ENCODE results near the gene CHRNE.

CHRNE gene

GRCh38 chr17:4903051-4903818, at the start of gene CHRNE:
CHRNE (minus strand) TSS chr17:4903098; CDS start chr17:4903063, 35 bp downstream.
- peak; percentile 71 to 81 for DNase-seq

DNA sequence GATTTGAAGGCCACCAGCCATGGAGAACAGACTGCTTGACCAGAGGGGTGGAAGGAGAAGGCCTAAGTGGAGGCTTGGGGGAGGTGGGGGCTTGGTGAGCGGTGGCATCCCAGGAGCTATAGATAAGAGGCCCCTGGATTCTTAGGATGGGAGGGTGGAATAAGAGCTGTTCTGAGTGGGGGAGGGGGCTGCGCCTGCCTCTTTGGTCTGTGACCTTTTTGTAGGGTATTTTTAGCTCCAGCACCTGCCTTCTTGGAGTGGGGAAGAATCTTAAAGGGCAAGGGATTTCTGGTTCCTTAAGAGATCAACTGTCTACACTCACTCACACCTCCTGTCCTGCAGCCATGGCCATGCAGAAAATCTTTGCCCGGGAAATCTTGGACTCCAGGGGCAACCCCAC, 48.6 kb upstream of the CHRNE start:
- DNase-seq, result no peak

DNA sequence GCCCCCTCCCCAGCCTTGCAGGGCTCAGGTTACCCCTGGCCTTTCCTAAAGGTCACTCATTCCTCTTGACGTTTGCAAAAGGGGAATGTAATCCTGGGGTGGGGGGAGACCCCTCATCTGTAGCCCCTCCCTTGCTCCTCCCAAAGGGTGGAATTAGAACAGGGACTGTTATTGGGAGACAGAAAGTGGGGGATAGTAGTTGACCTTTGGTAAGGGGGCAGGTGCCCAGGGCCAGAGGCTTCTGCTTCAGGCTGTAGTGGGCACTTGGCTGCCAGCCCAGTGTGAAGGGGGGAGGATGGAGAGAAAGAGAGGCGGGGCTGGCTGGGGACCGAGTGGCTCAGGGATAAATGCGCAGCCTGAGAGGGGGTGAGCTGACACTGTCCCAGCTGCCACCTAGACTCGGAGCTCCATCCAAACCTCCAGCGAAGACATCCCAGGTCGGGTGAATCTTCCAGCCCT, 47.9 kb upstream of the CHRNE start, which contains the start of gene ENO3:
ENO3 (plus strand) TSS at position 374 of the 459 bp plus-strand sequence. CDS start 711 bp downstream, outside the sequence.
- no peak for DNase-seq

- DNase-seq, result peak in 1 of 2 donors; percentile 74
Observed at GRCh38 chr17:4950075-4950745, 47.3 kb upstream of the CHRNE start.

- peak; percentile 75 to 84 for DNase-seq
Observed at GRCh38 chr17:4949321-4950074, 46.6 kb upstream of the CHRNE start.

- DNase-seq, result peak; percentile 58 to 74
Observed at GRCh38 chr17:4948931-4949320, 46.0 kb upstream of the CHRNE start.

GRCh38 chr17:4948166-4948930, 45.5 kb upstream of the CHRNE start, which contains the start of gene PFN1:
PFN1 (minus strand) TSS chr17:4948530; CDS start chr17:4948394, 136 bp downstream.
- DNase-seq, result peak; percentile 92

DNA sequence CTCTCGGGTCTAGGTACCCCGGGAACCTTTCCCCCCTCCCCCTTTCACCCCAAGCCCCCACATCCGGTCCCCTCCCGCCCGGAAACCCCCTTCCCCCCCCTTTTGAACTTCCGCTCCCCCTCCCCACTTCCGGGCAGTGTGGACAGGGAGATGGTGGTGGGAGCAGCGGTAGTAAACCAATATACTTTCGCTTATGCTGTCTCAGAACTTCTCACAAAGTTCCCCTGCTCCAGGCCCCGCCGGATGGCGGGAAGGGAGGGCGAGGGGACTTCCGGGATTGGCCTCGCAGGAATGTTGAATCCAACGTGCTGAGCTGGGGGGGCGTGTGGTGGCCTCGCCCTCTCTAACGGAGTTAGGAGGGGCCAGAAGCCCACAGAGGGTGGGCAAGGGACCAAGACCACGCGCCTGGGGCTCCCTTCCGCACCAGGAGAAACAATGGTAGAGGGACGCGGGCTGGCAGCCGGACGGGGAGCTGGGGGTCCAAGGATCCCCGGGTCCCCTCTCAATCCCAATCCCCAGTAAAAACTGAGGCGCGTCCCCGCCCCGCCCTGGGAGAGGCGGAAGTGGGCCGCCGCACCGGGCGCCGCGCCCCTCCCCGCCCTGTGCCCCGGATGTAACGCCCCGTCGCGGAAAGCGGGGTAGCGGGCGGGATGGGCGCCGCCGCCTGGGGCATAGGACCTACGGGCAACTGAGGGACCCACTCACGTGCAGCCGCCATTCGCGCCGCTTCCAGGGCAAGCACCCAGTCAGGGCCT, 44.7 kb upstream of the CHRNE start:
- DNase-seq, result peak; percentile 66 to 67

GRCh38 chr17:4947010-4947410, 44.1 kb upstream of the CHRNE start:
- DNase-seq, result no peak

DNA sequence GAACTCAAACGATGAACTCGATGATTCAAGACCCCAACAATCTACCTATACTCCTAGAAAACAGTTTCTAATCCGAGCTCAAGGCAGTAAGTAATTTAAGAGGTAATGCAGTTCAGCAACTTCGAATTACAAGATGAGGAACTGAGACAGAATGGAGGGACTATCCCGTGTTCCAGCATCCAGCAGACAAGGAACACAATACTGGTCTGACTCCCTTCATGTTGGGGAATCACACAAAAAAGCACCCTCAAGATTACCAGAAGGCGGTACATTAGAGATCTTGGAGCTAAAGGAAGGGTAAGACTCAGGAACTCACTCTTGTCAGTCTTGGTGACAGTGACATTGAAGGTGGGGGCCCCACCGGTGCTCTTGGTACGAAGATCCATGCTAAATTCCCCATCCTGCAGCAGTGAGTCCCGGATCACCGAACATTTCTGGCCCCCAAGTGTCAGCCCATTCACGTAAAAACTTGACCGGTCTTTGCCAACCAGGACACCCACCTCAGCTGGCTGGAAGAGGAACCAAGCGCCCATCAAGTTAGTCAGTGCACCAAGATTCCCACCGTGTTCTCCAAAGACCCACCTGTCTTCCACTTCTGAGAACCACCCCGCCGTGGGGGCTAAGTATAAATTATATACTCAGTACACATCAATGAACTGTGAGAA, 43.5 kb upstream of the CHRNE start:
- DNase-seq, result no peak

- DNase-seq, result no peak
Observed at GRCh38 chr17:4945944-4946280, 43.0 kb upstream of the CHRNE start.

- peak; percentile 84 to 87 for DNase-seq
Observed at GRCh38 chr17:4945176-4945943, 42.5 kb upstream of the CHRNE start.

GRCh38 chr17:4944554-4945175, 41.8 kb upstream of the CHRNE start:
- peak in 1 of 2 donors; percentile 28 for DNase-seq

GRCh38 chr17:4944163-4944553, 41.3 kb upstream of the CHRNE start:
- peak in 1 of 2 donors; percentile 47 for DNase-seq

DNA sequence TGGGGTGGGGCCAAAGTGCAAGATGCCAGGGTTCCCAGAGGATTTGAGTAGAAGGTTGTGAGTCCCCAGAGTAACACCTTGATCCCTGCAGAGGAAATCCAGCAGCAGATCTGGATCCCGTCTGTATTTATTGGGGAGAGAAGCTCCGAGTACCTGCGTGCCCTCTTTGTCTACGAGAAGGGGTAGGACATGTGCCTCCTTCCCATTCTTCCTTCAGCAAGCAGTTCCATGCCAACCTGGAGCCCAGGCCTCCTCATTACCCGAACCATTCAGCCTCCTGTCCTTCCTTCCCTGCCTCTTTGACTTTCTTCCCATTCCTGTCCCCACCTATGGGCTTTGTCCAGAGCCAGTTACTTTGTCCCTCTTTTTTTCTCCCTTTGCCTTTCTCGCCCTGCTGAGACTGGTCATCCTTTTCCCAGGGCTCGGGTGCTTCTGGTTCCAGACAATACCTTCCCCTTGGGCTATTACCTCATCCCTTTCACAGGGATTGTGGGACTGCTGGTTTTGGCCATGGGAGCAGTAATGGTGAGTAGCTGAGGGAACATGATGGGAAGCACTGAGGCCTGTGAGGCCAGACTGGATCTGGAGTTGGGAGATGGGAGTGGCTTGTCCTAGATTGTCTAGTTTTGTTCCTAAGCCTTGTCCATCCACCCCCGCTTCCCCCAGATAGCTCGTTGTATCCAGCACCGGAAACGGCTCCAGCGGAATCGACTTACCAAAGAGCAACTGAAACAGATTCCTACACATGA, 40.0 kb upstream of the CHRNE start:
- DNase-seq, result no peak

- no peak for DNase-seq
Observed at GRCh38 chr17:4941319-4941610, 38.4 kb upstream of the CHRNE start.

DNA sequence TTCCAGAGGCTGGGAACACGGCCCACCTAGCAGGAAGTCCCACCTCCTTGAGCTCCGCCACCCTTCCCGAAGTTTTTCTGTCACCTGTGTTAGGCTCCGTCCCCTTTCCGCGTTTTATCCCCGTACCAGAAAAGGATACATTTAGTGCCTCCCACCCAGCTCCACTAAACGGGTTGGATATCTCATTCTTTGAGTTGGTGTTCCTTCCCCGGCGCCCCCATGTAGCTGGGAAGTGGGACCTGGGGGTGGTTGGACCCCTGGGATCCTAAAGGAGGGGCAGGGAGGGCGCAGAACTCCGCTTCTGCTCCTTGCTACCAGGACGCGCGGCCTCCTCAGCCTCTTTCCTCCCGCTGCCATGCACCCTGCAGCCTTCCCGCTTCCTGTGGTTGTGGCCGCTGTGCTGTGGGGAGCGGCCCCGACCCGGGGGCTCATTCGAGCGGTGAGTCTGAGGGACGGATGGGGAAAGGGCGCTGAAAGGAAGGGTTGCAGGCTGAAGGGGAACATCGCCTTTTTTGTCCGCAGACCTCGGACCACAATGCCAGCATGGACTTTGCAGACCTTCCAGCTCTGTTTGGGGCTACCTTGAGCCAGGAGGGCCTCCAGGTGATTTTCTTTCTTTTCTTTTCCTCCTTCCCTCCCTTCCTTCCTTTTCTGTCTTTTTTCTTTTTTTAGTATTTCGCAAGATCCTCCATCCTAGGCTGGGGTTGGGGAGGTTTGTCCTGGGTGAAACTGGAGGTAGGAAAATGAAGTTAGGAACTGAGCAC, 37.8 kb upstream of the CHRNE start:
- peak in 1 of 2 donors; percentile 37 for DNase-seq

GRCh38 chr17:4939796-4940554, 37.1 kb upstream of the CHRNE start, which contains the start of the genes RNF167 and SLC25A11:
RNF167 (plus strand) TSS chr17:4940268; CDS start chr17:4940910, 642 bp downstream.
SLC25A11 (minus strand) TSS chr17:4940046; CDS start chr17:4939910, 136 bp downstream.
- peak; percentile 95 to 96 for DNase-seq

Data from activated CD4-positive, alpha-beta T cell treated with anti-CD3 and anti-CD28 coated beads for 4 hours (primary cell).